WI38 (cell line): ENCODE measurements around the gene PCDH10.

Experiments used
- H3K4me3 ChIP-seq: 2 replicates; pipeline ENCODE4 v1.5.1; 2011; ENCODE audit warnings: low read depth, mild to moderate bottlenecking, control low read depth, low read length
- CTCF ChIP-seq: IDR thresholded peaks from 2 replicates; pipeline ENCODE4 v1.5.1; 2012; ENCODE audit warnings: low read depth, mild to moderate bottlenecking, control low read depth, low read length

The PCDH10 gene

GRCh38 chr4:133129237-133129636 lies 19.9 kb upstream of the PCDH10 start:
- no peak for TF ChIP-seq CTCF
- H3K4me3 ChIP-seq, result no peak overlapping the region

- no peak for TF ChIP-seq CTCF
- no peak overlapping the region for H3K4me3 ChIP-seq
Observed at GRCh38 chr4:133130171-133130570, 18.9 kb upstream of the PCDH10 start.

- TF ChIP-seq CTCF, result no peak
- H3K4me3 ChIP-seq, result no peak overlapping the region
Observed at GRCh38 chr4:133131829-133132460, 17.1 kb upstream of the PCDH10 start.

GRCh38 chr4:133136833-133137232 lies 12.3 kb upstream of the PCDH10 start:
- no peak for TF ChIP-seq CTCF
- no peak overlapping the region for H3K4me3 ChIP-seq

- H3K4me3 ChIP-seq, result no peak overlapping the region
- TF ChIP-seq CTCF, result no peak
Observed at GRCh38 chr4:133137571-133137970, 11.5 kb upstream of the PCDH10 start.

- no peak overlapping the region for H3K4me3 ChIP-seq
- no peak for TF ChIP-seq CTCF
Observed at GRCh38 chr4:133143775-133144430, 5.2 kb upstream of the PCDH10 start.

GRCh38 chr4:133145241-133145640 lies 3.9 kb upstream of the PCDH10 start:
- no peak overlapping the region for H3K4me3 ChIP-seq
- TF ChIP-seq CTCF, result no peak
